NCI-H345 treated with DMSO at 0.1 percent for 48 hours (cell line): ENCODE results near the gene PRDM1.
A peak's percentile ranks its signal among the peaks of the same experiment; 100 is the strongest.

ENCODE experiments used
- DNase-seq: peaks from one replicate; lab custom pipeline; 2025; ENCODE audit not compliant: unreplicated experiment; lab: John Stamatoyannopoulos, UW

PRDM1 gene

DNA sequence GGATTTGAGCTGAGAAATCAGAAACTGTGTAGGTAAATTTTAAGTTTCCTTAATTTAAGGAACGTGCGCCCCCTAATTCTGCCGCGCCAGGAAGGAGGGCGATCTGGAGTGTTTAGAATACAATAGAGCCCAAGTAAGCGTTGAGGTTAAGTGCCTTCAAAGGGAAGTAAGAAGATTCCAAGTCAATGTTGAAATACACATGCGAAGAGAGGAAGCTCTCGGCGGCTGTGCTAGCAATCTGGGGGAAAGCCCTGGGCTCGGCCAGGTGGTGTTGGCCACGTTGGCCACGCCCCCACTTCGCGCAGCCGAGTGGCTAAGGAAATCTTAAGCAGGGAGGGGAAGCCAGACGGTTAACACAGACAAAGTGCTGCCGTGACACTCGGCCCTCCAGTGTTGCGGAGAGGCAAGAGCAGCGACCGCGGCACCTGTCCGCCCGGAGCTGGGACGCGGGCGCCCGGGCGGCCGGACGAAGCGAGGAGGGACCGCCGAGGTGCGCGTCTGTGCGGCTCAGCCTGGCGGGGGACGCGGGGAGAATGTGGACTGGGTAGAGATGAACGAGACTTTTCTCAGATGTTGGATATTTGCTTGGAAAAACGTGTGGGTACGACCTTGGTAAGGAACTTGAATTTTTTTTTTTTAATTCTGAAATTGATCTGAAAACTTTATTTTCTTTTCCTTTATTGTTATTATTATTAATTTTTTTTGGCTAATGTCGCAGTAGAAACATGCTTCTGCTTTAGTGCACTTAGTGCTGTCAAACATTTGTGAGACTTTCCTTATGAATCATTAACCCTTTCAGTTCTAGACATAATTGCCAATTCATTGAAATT, at the start of gene PRDM1:
PRDM1 (plus strand) TSS at position 353 of the 830 bp plus-strand sequence; CDS start at position 571, 218 bp downstream.
- DNase-seq: peak; percentile 58

DNA sequence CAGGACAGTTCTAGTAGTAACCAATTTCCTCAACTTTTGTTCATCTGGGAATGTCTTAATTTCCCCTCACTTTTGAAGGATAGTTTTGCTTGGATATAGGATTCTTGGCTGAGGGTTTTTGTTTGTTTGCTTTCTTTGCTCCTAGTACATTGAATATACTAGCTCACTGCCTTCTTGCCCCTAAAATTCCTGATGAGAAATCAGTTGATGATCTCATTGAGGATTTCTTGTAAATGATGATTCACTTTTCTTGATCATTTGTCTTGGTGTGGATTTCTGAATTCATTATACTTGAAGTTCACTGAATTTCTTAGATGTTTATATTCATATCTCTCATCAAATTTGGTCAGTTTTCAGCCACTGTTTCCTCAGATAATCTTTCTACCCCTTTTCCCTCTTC, 49.1 kb upstream of the PRDM1 start:
- no peak for DNase-seq

DNA sequence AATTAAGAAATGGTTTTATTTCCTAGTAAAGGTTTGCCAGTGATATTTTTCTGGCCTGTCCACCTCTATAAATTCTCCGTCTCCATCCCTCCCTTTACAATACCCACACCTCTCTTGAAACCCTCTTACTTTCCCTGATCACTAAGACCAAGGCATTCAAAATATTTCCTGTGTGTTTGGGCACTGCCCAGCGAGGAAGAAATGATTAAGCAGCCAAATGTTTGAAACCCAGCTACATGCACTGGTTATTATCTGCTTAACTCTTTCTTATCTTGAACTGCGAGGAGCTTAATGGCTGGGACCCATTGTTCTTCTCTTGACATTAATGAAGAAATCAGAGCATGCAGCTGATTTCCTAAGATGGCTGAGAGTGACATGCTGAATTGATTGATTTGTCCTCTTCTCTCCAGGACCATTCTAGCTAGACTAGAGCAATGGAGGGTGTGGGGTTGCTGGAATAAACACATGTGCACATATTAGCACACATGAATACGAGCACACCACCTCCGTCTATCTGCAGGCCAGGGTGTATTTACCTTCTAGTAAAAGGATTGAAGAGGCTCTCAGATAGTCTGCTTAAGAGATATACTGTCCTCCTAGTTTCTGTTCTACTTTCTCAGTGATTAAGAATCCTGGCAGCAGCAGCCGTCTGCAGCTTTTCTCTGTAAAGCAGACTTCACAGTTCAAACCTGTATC, 46.1 kb upstream of the PRDM1 start:
- DNase-seq: no peak

DNA sequence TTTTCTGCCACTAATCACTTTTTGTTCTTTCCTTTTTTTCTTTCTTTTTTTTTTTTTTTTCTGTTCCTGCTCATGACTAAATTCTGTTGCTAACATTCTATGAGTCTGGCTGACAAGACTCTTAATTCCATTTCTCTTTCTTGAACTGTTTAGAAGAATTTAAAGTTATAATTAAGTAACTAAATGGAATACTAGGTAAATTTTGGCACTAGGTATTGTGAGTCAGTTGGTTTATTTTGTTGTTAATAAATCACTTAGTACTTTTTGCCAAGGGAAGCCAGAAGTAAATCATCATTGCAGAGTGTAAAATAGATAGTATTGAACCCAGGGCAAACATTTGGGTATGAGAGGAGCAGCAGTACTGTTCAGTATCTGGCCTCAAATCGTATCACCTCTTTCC, 42.0 kb upstream of the PRDM1 start:
- DNase-seq: no peak

DNA sequence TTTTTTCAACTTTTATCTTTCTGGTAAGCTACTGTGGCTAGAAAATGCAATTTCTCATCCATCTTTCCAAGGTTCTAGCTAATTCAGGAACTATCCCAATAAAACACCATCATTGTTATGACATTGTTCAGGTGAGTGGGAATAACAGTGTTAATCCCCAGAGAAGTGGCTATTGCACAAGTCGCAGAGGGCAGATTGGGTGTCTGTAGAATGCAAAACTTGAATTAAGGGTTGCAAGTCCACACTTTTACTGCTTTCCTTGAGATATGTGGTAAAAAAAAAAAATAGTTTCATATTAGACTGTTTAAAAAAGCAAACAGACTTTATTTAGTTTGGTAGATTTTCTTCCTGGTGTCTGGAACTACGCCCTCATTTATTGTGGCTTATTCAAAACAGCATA, 41.1 kb upstream of the PRDM1 start:
- no peak for DNase-seq

DNA sequence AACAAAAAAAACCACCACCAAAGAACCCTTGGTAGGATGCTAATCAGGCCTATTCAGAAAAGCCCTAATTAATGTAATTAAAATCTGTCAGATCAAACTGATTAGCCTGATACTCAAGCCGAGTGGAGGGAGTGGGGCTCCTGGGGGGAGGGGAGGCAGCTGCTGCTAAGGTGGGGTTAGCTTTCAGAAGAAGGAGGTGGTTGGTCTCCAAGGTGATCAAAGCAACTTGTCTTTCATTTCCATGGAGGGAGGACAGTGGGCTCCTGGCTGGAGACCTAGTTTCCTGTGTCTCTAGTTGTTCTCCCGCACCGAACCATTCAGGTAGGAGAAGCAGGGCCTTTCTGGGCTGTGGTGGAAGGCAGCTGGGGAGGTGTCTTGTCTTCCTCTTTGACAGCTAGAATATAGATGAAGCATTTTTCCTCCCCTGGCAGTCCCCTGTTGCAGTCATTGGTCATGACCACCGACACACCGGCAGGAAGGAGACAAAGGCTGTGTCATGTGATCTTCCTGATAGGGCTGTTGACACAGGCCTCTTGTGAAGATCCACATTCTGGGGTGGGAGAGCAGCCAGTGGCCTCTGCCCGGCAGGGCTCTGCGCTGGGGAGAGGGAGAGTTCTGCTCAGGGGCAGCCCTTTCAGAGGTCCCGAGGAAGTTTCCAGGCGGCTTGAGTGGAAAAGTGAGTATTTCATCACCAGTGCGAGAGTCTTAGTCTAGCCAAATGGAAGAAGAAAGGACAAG, 39.9 kb upstream of the PRDM1 start:
- DNase-seq: no peak

DNA sequence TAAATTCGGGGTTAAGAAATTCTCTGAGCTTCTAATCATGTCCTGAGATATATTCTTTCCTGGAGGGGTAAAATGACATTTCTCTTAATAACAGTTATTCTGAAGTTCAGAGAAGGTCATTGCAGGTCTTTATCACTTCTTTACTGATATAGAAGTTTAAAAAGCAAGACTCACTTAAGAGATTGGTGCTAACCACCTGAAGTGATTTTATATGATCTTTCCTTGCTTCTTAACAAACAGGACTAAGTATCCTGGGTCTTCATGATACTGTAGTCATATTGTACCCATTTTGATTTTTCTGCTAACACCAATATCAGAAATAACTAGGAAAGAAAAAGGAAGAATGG, 39.3 kb upstream of the PRDM1 start:
- DNase-seq: no peak

DNA sequence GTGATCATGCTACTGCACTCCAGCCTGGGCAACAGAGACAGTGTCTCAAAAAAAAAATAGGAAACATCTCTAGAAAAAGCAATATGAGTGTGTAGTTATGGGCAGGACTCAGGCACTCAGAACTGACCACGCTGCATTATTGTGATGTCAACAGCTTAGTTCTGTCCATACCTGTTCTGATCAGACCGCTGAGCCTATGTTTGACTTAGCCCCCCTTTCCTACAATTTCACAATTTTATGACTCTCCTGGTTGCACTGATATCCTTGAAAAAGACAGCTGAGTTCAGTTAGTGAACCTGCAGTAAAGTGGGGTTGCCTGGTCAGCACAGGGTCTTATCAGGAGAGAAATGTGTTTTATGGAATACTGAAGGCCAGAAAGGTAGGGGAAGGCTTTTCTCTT, 37.8 kb upstream of the PRDM1 start:
- no peak for DNase-seq

DNA sequence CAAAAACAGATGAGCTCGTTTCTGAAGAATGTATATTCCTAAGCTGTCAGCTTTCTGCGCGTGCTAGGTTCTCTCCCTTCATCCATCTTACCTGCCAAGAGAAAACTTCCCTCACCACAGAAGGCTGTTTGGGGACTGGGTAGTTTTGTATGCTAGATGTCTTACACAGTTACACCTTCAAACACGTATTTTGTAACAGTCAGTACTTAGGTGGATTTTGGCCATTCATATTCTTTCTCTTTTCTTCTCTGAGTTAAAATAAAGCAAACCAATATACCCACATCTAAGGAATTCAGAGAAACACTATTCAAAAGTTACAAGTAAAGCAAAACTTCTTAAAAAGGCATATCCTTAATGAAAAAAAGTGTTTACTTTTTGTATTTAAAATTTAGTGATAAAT, 35.6 kb upstream of the PRDM1 start:
- no peak for DNase-seq

DNA sequence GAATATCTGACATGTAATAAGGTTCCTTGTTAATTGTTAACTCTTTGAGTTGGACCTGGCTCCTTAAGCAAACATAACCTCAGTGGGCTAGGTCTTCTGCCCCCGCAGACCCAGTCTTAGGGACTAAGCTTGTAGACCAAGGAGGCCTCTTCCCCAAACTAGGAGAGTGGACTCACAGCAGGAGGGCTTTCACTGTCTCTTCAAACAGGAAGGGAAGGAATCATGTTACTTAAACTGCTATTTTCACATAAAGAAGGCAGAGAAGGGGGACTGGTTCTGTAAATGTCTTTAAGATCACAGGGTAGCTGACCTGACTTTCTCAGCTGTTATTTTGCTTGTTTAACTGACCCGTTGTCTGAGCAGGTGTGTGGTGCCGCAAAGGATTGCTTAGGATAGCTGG, 34.9 kb upstream of the PRDM1 start:
- no peak for DNase-seq

DNA sequence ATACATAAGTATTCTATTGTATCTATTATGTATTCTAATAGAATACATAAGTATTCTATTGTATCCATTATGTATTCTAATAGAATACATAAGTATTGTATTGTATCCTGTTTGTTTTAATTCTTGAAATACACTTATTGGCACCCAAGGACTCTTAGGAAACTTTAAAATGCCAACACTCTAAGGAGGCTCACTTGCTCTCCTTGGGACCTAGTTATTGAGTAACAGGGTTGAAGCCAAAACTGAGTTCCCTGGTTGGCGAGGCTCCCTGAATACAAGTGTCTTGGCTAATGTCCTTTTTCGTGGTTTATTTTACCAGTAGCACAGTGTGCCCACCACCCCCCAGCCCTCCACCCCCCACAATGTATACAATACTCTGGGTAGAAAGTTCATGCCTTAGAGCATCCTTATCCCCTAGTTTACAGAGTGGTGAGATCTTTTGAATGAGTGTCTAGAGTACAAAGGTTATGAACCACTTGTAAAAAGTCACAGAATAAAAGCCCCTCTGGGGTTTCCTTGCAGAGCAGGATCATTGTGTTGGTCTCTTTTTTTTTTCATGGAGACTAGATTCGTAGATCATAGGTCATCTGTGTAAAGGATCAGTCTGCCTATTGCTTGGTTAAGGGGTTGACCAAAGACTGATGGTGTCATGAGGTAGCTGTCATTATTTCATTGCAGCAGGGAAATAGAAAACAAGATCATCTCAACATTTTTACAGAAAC, 32.5 kb upstream of the PRDM1 start:
- DNase-seq: no peak

DNA sequence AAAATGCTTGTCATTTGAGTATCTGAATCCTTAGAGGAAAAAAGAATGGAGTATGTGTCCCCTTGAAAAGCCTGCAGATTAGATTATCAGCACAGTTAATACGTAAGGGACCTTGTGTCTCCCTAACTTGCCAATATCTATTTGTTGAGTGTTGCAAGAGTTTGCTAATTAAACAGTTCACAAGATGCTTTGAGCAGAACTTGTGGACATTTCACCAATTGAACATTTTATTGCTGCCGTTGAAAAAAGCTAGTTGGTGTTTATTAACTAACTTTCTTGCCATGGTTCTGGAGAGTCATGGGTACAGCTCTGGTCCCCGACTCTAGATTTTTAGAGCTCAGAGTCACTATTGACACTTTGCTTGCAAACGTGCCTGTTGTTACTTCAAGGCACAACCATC, 30.6 kb upstream of the PRDM1 start:
- DNase-seq: no peak

DNA sequence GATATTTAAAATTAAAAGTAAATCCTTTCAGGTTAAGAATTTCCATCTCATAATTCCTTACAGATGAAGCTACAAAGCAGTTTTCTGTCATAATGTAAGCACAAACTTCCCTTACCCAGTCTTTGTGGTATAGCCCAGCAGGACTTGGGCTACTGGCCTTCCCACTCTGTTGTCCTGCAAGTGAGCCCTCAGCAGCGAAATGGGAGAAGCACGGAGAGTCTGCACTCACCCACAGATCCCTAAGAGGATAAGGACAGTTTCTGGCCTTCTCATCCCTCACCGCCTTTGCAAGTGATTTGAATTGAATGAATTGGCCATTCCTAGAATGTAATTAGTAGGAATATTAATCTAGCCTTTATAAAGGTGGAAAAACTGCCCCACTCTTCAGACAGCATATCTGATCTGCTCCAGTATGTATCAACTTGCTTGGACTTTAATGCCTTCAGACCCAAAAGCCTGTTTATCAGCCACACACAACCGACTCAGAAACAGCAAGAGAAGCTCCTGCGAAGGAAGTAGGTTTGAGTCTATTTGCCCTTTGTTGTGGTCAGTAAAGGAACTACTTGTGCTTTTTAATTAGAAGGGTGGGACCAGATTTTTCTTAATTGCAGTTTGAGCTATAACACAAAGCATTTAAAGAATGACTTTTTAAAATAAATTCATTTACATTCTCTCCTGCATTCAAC, 29.9 kb upstream of the PRDM1 start:
- no peak for DNase-seq

DNA sequence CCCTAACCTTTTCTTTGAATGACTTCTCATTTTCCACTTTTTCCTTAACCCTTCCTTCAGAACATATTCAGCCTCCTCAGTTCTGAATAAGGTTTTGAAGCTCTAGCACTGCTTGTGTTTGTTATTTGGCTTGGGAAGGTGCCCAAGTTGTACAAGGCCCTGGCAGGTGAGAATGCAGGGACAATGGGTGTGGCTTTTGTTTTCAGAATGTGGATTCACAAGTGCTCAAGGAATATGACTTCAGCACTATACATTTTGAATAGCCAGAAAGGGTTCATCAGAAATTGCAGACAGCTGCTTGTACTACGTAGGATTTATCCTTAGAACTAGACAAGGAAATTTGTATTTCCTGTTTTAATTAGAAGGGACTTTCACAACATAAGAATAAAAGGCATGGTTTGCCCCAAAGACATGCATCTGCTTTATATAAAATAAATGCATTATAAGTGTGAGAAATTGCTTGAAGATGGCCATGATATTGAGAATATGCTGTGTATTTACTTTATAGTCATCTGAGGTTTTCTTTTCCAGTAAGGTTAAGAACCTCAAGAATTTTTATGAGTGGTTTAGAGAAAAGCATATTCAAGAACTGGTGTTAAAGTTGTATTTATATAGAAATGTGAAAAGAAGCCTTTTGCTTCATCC, 29.3 kb upstream of the PRDM1 start:
- DNase-seq: no peak

DNA sequence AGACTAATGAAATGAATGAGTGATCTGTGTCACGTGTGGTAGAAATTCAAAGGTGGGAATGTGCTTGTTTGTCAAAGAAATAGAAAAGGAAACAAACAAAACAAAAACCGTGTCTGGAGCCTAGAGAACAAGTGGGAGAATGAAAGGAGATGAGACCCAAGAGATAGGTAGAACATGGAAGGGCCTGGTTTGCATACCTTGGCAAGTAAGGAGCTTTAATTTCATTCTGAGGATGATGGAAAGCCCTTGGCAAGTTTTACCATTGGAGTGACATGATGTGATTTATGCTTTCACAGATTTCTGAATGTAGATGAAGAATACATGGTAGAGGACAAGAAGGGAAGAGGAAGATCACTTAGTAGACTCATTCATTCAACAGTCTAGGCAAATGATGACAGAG, 26.8 kb upstream of the PRDM1 start:
- DNase-seq: no peak

DNA sequence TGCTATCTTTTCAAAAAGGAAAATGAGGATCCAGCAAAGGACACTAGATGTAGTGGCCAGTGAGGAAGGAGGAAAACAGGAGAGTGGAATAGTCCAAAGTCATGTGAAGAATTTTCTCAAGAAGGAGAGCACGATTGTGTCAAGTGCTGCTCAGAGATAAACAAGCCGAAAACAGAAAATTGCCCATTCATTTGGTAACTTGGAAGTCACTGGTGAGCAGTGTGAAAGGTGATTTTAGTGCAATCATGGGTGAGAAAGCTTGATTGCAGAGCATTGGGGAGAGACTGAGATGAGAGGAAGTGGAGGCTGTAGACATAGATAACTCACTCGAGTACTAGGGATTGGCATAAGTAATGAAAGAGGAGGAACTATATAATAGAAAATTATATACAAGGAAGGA, 26.0 kb upstream of the PRDM1 start:
- no peak for DNase-seq

DNA sequence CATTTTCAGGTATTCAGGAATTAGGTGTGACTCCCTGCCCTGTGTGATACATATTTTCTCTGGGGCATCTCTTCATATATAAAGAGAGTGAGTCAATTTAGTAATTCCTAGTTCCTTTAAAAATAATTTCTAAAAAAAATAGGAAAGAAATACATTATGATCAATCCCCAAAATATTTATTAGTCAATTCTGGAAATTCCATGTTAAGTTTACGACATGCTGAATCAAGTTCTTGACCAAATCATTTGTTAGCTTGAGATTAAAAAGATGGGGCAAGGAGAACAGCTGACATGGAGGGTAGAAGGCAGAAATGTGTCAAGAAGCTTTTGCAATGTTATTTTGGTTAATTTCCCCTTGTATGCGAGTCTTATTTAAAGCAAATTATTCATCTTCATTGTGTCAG, 22.7 kb upstream of the PRDM1 start:
- DNase-seq: no peak

DNA sequence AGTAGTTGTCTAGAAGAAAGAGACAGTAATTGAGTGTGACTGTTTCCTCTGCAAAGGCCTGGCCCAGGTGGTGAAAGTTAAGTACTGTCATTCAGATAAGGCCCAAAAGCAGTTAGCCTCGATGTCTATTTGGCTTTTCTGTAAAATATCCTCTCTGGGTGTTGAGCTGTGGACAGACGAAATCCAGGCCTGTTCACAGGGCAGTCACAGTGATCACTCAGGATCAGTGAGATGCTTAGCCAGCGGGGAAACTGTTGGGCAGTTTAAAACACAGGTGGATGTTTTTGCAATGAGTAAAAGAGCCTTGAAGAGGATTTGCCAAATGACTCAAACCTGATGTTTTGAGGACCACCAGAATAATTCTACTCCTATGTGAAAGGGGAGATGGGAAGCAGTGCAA, 22.0 kb upstream of the PRDM1 start:
- no peak for DNase-seq

DNA sequence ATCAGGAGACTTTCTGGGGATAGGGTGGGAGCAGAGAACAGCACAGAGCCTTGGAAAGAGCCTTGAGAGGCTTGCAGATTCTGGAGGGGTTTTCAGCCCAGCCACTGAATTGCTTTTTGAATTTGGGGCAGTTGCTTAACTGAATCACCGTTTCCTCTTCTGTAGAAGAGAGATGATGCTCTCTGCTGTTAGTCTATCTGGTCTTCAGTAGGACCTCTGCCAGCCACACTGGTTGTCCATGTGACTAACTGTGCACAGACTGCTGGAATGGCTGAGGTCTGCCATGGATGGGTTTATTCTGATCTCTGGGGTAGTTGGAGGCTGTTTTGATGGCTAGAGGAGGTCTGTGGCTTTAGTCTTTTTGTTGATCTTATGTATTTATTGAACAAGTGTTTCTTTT, 21.4 kb upstream of the PRDM1 start:
- no peak for DNase-seq

DNA sequence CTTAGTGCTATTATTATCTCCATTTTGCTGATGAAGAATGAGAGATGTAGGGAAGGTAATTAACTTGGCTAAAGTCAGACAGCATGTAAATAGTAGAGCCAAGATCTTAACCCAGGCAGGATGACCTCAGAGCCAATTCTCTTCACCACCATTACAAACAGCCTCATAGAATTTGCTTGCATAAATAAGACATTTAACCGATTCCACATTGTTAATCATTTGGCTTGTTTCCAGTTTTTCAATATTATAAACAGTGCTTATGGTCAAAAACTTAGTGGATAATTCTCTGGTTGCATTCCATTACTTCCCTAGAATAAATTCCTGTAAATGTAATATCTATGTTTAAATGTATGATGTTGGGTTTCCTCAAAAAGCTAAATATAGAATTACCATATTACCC, 19.1 kb upstream of the PRDM1 start:
- no peak for DNase-seq
